Adrenal gland (tissue), 12 donors: ENCODE data around the gene KTN1. TPM values are rescaled to one million over a fixed set of nuclear protein-coding genes. Genes with fewer than 3 reads are reported as not detected.

Experiments
- DNase-seq, 7 donors: peaks; one replicate each; pipeline ENCODE4 v3.0.0-alpha.2; 2019 to 2020
- H3K27ac ChIP-seq, 5 donors: fragments of 200-600 bp; sonication (generic) in 4 of 5; 1 replicate in 3 of 5; 2 replicates in 2 of 5; pipeline versions ENCODE4 v1.5.1 to v1.8.0; 2016 to 2020; ENCODE audit warnings: mild to moderate bottlenecking in 1 of 5
- H3K27me3 ChIP-seq: fragments of 200-600 bp; 2 replicates; pipeline ENCODE4 v1.8.0; 2021
- H3K36me3 ChIP-seq, 2 donors: fragments of 200-600 bp; replicated peaks in 1 of 2; 1 replicate in 1 of 2; 2 replicates in 1 of 2; pipeline versions ENCODE4 v1.5.1 to v1.8.0; 2018 to 2022
- H3K4me1 ChIP-seq, 2 donors: fragments of 200-600 bp; replicated peaks in 1 of 2; 1 replicate in 1 of 2; 2 replicates in 1 of 2; pipeline versions ENCODE4 v1.5.1 to v1.8.0; 2018 to 2021
- H3K4me3 ChIP-seq, 4 donors: fragments of 200-600 bp; sonication (generic) in 3 of 4; one replicate each; pipeline ENCODE4 v1.5.1; 2016 to 2018
- H3K9me3 ChIP-seq, 3 donors: fragments of 200-600 bp; sonication (generic) in 1 of 3; replicated peaks in 1 of 3; 1 replicate in 2 of 3; 2 replicates in 1 of 3; pipeline versions ENCODE4 v1.5.1 to v1.8.0; 2016 to 2021
- POLR2A ChIP-seq, 2 donors: fragments of 450-650 bp; IDR thresholded peaks; one replicate each; pipeline ENCODE4 v1.6.1; 2017; ENCODE audit warnings: antibody characterized with exemption in 2 of 2, mild to moderate bottlenecking in 2 of 2, moderate library complexity in 1 of 2
- WGBS, 4 donors: extraction: QIAGEN DNeasy Blood & Tissue Kit in 2 of 4; methylation state at CpG; one replicate each; pipeline versions ENCODE4 v1.1.5 to v1.1.7; 2013 to 2017; 5-methylcytosine and 5-hydroxymethylcytosine counted together
- intact Hi-C, 2 donors: fragments of 100-400 bp; cut with DNase I; formaldehyde crosslinking; loops; one replicate each; pipeline versions ENCODE4 v1.14.1 to v1.15.0; 2022 to 2023
- polyA plus RNA-seq, 3 donors: library from polyadenylated mRNA; stranded (reverse); fragments of 200-250 nt in 2 of 3; fragments of 350-450 nt in 1 of 3; fragmentation: Illumina TruSeq in 1 of 3; extraction: RNeasy Lipid Tissue Mini Kit (QIAGEN cat#74804) in 1 of 3; gene quantifications; one replicate each; pipeline ENCODE4 v1.2.3, GENCODE V29; 2013 to 2014
- total RNA-seq, 9 donors: library from RNA; depleted of rRNA in 4 of 9; stranded (reverse); fragments of >200 nt in 4 of 9; fragments of 120-200 nt in 1 of 9; fragmentation: NEBNext Ultra II Directional in 1 of 9; extraction: Animal tissue kit (Norgen Biotek cat#: 25700) in 1 of 9; gene quantifications; one replicate each; pipeline versions ENCODE4 v1.1.0 to v1.2.4, GENCODE V29; 2013 to 2023
- TF ChIP-seq, protein P1 (sequence below), 6 experiments: fragments of 450-650 bp in 4 of 6; fragments of 200-600 bp in 2 of 6; sonication (generic) in 1 of 6; IDR thresholded peaks; 1 replicate in 5 of 6; 2 replicates in 1 of 6; pipeline versions ENCODE4 v1.5.1 to v1.8.0; 2016 to 2021; ENCODE audit warnings: antibody characterized with exemption in 6 of 6, mild to moderate bottlenecking in 2 of 6, moderate library complexity in 1 of 6
- donor health status: healthy with polysubstance abuse.
- donor health status: Bipolar disorder and iron deficiency.
- donor health status: DM: yes; HTN: yes; CAD: no.
- donor health status: DM: no; HTN: no; CAD: no.
- donor health status: DM: no; HTN: no; CAD: no.
- donor health status: DM: yes; HTN: yes; CAD: no.

The KTN1 gene
- total and polyA plus RNA-seq, 12 donors = 60.4 to 283 (median 154) TPM

DNA sequence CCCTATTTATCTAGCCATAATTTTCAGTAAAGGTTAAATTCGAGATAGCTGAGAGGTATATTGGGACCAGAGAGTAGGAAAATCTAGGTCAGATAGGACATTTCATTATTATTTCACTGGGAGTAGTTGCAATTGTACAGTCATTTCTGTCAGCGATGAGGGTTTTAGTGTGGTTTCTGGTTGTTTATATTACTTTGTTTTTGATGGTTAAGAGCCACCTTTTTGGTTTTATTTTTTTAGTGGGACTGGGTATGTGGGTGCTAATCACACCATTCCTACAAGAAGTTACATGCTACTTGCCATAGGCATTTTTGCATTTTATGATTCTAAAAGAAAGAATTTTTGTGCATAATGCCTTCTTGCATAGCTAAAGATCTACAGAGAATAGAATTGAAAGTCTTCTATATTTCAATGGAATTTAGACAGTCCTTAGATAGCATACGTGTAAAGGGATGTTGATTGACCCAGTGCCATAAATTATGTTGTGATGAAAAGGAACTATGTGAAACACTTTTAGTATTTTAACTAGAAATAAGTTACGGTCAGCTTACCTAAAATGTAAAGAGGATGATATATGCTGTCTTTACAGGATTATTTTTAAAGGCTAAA is 85.2 kb downstream of the KTN1 start:
- Histone ChIP-seq H3K4me3 (no peak overlapping the region), H3K4me1 (no peaks in the 10 kb centered on the region), H3K36me3 (peaks cover 0 to 5% of the 10 kb centered on the region in 2 donors), H3K27me3 (no peaks in the 10 kb centered on the region), H3K9me3 (no peaks in the 10 kb centered on the region), H3K27ac (no peak overlapping the region)
- intact Hi-C loops = no loop called here
- WGBS, 4 donors = 83 to 89% (median 85%) methylated on average over 4 of the region's 4 CpGs
- DNase-seq = no peak
- TF ChIP-seq, protein P1, sequence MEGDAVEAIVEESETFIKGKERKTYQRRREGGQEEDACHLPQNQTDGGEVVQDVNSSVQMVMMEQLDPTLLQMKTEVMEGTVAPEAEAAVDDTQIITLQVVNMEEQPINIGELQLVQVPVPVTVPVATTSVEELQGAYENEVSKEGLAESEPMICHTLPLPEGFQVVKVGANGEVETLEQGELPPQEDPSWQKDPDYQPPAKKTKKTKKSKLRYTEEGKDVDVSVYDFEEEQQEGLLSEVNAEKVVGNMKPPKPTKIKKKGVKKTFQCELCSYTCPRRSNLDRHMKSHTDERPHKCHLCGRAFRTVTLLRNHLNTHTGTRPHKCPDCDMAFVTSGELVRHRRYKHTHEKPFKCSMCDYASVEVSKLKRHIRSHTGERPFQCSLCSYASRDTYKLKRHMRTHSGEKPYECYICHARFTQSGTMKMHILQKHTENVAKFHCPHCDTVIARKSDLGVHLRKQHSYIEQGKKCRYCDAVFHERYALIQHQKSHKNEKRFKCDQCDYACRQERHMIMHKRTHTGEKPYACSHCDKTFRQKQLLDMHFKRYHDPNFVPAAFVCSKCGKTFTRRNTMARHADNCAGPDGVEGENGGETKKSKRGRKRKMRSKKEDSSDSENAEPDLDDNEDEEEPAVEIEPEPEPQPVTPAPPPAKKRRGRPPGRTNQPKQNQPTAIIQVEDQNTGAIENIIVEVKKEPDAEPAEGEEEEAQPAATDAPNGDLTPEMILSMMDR (IDR thresholded peaks at IDR 0.05) = no peak
- no peak for TF ChIP-seq POLR2A (IDR thresholded peaks at IDR 0.05)

DNA sequence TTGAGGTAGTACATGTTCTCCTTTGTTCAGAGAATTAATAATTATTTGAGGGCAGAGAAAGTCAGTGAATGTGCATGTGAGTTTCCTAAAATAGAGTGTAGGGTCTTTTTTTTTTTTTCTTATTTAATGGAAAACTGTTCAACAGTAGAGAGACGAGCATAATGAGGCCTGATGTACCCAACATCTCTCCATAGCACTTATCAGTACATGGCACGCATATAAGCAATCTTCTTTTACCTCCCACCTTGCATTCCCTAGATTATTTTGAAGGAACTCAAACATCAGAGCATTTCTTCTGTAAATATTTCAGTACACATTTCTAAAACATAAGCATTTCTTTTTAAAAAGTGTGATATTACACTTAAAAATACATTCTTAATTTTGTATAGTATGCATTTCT is 87.8 kb downstream of the KTN1 start:
- DNase-seq = no peak
- TF ChIP-seq POLR2A (IDR thresholded peaks at IDR 0.05) = no peak
- TF ChIP-seq, protein P1 (IDR thresholded peaks at IDR 0.05) = no peak
- WGBS, 4 donors = 74 to 98% (median 94%) methylated on average over 2 of the region's 2 CpGs
- H3K36me3 ChIP-seq = peaks cover 0 to 17% of the 10 kb centered on the region in 2 donors
- no peak overlapping the region for H3K4me3 ChIP-seq
- intact Hi-C loops = no loop called here
- no peak overlapping the region for H3K27ac ChIP-seq
- H3K9me3 ChIP-seq = no peaks in the 10 kb centered on the region
- H3K27me3 ChIP-seq = no peaks in the 10 kb centered on the region
- no peaks in the 10 kb centered on the region for H3K4me1 ChIP-seq

DNA sequence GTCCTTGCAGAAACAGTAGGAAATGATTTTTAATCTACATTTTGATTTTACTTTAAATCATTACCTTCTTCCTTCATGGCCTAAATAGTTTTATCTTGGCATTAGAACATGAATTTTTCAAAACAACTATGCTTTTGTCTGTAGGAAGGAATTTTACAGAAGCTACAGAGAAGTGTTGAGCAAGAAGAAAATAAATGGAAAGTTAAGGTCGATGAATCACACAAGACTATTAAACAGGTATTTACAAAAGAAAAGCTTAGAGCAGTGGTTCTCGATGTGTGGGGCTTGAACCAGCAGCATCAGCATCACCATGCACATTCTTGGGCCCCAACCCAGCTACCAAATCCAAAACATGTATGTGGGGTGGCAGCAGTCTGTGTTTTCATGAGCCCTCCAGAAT is 91.6 kb downstream of the KTN1 start:
- no peaks in the 10 kb centered on the region for H3K4me1 ChIP-seq
- intact Hi-C loops = no loop called here
- no peak for DNase-seq
- TF ChIP-seq, protein P1 (IDR thresholded peaks at IDR 0.05) = no peak
- no peak for TF ChIP-seq POLR2A (IDR thresholded peaks at IDR 0.05)
- peaks cover 0 to 44% of the 10 kb centered on the region in 2 donors for H3K36me3 ChIP-seq
- H3K4me3 ChIP-seq = no peak overlapping the region
- no peaks in the 10 kb centered on the region for H3K9me3 ChIP-seq
- H3K27me3 ChIP-seq = no peaks in the 10 kb centered on the region
- no peak overlapping the region for H3K27ac ChIP-seq
- 85 to 92% (median 89%) methylated on average over 2 of the region's 2 CpGs for WGBS, 4 donors

DNA sequence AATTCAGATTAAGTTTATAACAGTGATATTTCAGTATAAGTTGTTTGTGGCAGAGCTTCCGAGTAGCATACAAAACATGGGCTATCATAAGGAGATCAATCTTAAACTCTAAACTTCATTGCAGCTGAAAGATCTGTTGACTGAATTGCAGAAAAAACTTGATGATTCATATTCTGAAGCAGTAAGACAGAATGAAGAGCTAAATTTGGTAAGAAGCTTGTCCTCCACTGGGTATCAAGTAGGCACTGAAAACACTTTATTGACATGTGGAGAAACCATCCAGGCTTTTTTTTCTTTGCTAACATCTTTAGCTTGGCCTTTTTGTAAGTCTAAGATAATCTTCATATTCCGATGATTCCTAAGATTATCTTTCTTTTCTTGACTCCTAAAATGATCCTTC is 93.0 kb downstream of the KTN1 start:
- no peak for TF ChIP-seq POLR2A (IDR thresholded peaks at IDR 0.05)
- intact Hi-C loops = no loop called here
- no peak for DNase-seq
- 66 to 98% (median 94%) methylated on average over 2 of the region's 2 CpGs for WGBS, 4 donors
- Histone ChIP-seq H3K27me3 (no peaks in the 10 kb centered on the region), H3K9me3 (no peaks in the 10 kb centered on the region), H3K4me1 (no peaks in the 10 kb centered on the region), H3K27ac (no peak overlapping the region), H3K36me3 (peaks cover 0 to 44% of the 10 kb centered on the region in 2 donors), H3K4me3 (no peak overlapping the region)

DNA sequence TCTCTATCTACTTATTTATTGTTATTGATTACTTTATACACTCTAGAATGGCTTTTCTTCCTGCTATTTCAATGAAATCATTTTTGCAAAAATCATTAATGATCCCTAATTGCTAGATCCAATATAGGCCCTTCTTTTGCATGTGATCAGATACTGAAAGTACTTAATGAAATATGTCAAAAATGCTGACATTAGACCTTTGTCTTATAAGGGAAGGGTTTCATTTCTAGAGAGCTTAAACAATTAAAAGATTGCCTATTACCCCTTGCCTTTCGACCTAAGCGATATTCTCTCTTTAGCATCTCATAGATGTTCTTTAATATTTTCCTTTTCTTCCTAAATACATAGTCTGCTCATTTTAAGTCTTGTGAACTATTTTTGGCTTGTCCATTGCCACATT is 101.1 kb downstream of the KTN1 start:
- Histone ChIP-seq H3K9me3 (no peaks in the 10 kb centered on the region), H3K4me3 (no peak overlapping the region), H3K27ac (no peak overlapping the region), H3K36me3 (peaks cover 0 to 42% of the 10 kb centered on the region in 2 donors), H3K4me1 (no peaks in the 10 kb centered on the region), H3K27me3 (no peaks in the 10 kb centered on the region)
- intact Hi-C loops = no loop called here
- TF ChIP-seq POLR2A (IDR thresholded peaks at IDR 0.05) = no peak
- TF ChIP-seq, protein P1 (IDR thresholded peaks at IDR 0.05) = no peak
- 88 to 94% (median 90%) methylated on average over 2 of the region's 2 CpGs for WGBS, 4 donors
- no peak for DNase-seq
